GM23338 (cell line): ENCODE results near the gene LUC7L2. TPM values are rescaled to one million over a fixed set of nuclear protein-coding genes. Genes with fewer than 3 reads are reported as not detected.
A peak's percentile ranks its signal among the peaks of the same experiment; 100 is the strongest.
"Not testable (repeated sequence)": the region's sequence is repeated elsewhere in the genome, so short reads cannot be mapped to it uniquely, and the experiment has no call there.

Source experiments
- ATAC-seq: fragments of 200-7000 bp; cut with Tn5 transposase; 3 replicates; pipeline ENCODE4 v1.9.1; 2020
- DNase-seq: peaks from one replicate; pipeline ENCODE4 v3.0.0-alpha.2; 2015; ENCODE audit warnings: low spot score
- H2AFZ ChIP-seq: fragments of 200-600 bp; sonication (generic); 2 replicates; pipeline ENCODE4 v1.8.0; 2016; ENCODE audit warnings: antibody characterized with exemption, mild to moderate bottlenecking, moderate library complexity
- H3F3A ChIP-seq: fragments of 200-600 bp; sonication (generic); replicated peaks from 2 replicates; pipeline ENCODE4 v1.8.0; 2017; ENCODE audit warnings: antibody characterized with exemption, mixed run types, low read depth
- H3K27ac ChIP-seq: fragments of 200-600 bp; sonication (generic); 2 replicates; pipeline ENCODE4 v1.6.1; 2016; ENCODE audit warnings: low read depth
- H3K27me3 ChIP-seq: fragments of 200-600 bp; sonication (generic); 2 replicates; pipeline ENCODE4 v1.8.0; 2016; ENCODE audit warnings: mild to moderate bottlenecking, mixed run types, moderate library complexity; ENCODE audit not compliant: insufficient read depth
- H3K36me3 ChIP-seq: fragments of 200-600 bp; sonication (generic); 2 replicates; pipeline ENCODE4 v1.8.0; 2016; ENCODE audit warnings: mild to moderate bottlenecking; ENCODE audit not compliant: insufficient read depth
- H3K4me1 ChIP-seq: fragments of 200-600 bp; sonication (generic); 2 replicates; pipeline ENCODE4 v1.8.0; 2016; ENCODE audit warnings: mild to moderate bottlenecking, moderate library complexity; ENCODE audit not compliant: insufficient read depth
- H3K4me2 ChIP-seq: fragments of 200-600 bp; sonication (generic); 2 replicates; pipeline ENCODE4 v1.7.1; 2017; ENCODE audit warnings: mixed run types
- H3K4me3 ChIP-seq: fragments of 200-600 bp; sonication (generic); 2 replicates; pipeline ENCODE4 v1.6.1; 2016; ENCODE audit warnings: mixed run types
- H3K79me2 ChIP-seq: fragments of 200-600 bp; sonication (generic); replicated peaks from 2 replicates; pipeline ENCODE4 v1.8.0; 2017; ENCODE audit warnings: mild to moderate bottlenecking; ENCODE audit not compliant: insufficient read depth
- H3K9me2 ChIP-seq: fragments of 200-600 bp; sonication (generic); 2 replicates; pipeline ENCODE4 v1.8.0; 2017; ENCODE audit not compliant: insufficient read depth
- H4K20me1 ChIP-seq: fragments of 200-600 bp; sonication (generic); replicated peaks from 2 replicates; pipeline ENCODE4 v1.8.0; 2017; ENCODE audit warnings: mild to moderate bottlenecking; ENCODE audit not compliant: insufficient read depth
- H3K27ac Mint-ChIP-seq: 2 replicates; pipeline ENCODE4 v1.8.0; 2020; ENCODE audit warnings: inconsistent platforms, mild to moderate bottlenecking, moderate library complexity, mixed read lengths
- H3K27me3 Mint-ChIP-seq: 3 replicates; pipeline ENCODE4 v1.8.0; 2022; ENCODE audit warnings: low read depth, mild to moderate bottlenecking, moderate library complexity, mixed read lengths, inconsistent platforms; ENCODE audit not compliant: insufficient read depth, poor library complexity
- H3K36me3 Mint-ChIP-seq: 3 replicates; pipeline ENCODE4 v1.8.0; 2021; ENCODE audit warnings: low read depth, mild to moderate bottlenecking, inconsistent platforms, moderate library complexity, mixed read lengths
- H3K4me1 Mint-ChIP-seq: 3 replicates; pipeline ENCODE4 v1.8.0; 2020; ENCODE audit warnings: mild to moderate bottlenecking, inconsistent platforms, mixed read lengths
- H3K4me3 Mint-ChIP-seq: 3 replicates; pipeline ENCODE4 v1.8.0; 2021; ENCODE audit warnings: moderate library complexity, mild to moderate bottlenecking, inconsistent platforms, mixed read lengths
- H3K9me3 Mint-ChIP-seq: 3 replicates; pipeline ENCODE4 v1.8.0; 2020; ENCODE audit warnings: moderate library complexity, mild to moderate bottlenecking, inconsistent platforms, mixed read lengths
- polyA plus RNA-seq: library from polyadenylated mRNA; unstranded; fragments of >200 nt; fragmentation: Nextera tagmentation; extraction: Ambion mirVana; gene quantifications from 2 replicates; pipeline ENCODE4 v1.2.1, GENCODE V29; 2016
- total RNA-seq: library from RNA; depleted of rRNA; stranded (reverse); fragments of >200 nt; shearing (Covaris generic); gene quantifications from 2 replicates; pipeline ENCODE4 v1.2.3, GENCODE V29; 2014

The LUC7L2 gene
- total and polyA plus RNA-seq, 2 experiments from 2014 or later, result 40.3 to 57.3 TPM

- H3K27ac ChIP-seq, H2AFZ ChIP-seq, H3K27me3 ChIP-seq, H3K4me3 Mint-ChIP-seq, H3K27ac Mint-ChIP-seq, H3K9me2 ChIP-seq, H3K9me3 Mint-ChIP-seq, H3K27me3 Mint-ChIP-seq, H4K20me1 ChIP-seq, H3K36me3 Mint-ChIP-seq, H3K4me2 ChIP-seq, H3K4me3 ChIP-seq, ATAC-seq, H3K79me2 ChIP-seq, H3F3A ChIP-seq, DNase-seq, H3K36me3 ChIP-seq: not testable (repeated sequence)
- peaks cover 24% of the 10 kb centered on the region for H3K4me1 ChIP-seq
- peaks cover 26% of the 10 kb centered on the region for H3K4me1 Mint-ChIP-seq
Measured at GRCh38 chr7:139464511-139464910, 104.8 kb downstream of the LUC7L2 start.

- H3K4me3 Mint-ChIP-seq, H3K4me3 ChIP-seq, H3K27me3 Mint-ChIP-seq, H3K4me2 ChIP-seq, H3K27me3 ChIP-seq, H3K27ac Mint-ChIP-seq, DNase-seq, H3K36me3 ChIP-seq, ATAC-seq, H3K36me3 Mint-ChIP-seq, H3K9me2 ChIP-seq, H3F3A ChIP-seq, H3K9me3 Mint-ChIP-seq, H2AFZ ChIP-seq, H3K79me2 ChIP-seq, H4K20me1 ChIP-seq: not testable (repeated sequence)
- Histone ChIP-seq H3K27ac (peak overlapping the region; percentile 45; the same call in 1 of the 2 replicates), H3K4me1 (peaks cover 24% of the 10 kb centered on the region)
- peaks cover 26% of the 10 kb centered on the region for H3K4me1 Mint-ChIP-seq
Measured at GRCh38 chr7:139465072-139465471, 105.4 kb downstream of the LUC7L2 start.

- H3K4me1 ChIP-seq, result peaks cover 24% of the 10 kb centered on the region
- not testable (repeated sequence) for H3K4me3 ChIP-seq, H2AFZ ChIP-seq, H3F3A ChIP-seq, H3K27ac Mint-ChIP-seq, H4K20me1 ChIP-seq, H3K27me3 ChIP-seq, DNase-seq, H3K79me2 ChIP-seq, H3K27me3 Mint-ChIP-seq, H3K36me3 ChIP-seq, ATAC-seq, H3K27ac ChIP-seq, H3K4me2 ChIP-seq, H3K4me3 Mint-ChIP-seq, H3K9me3 Mint-ChIP-seq, H3K9me2 ChIP-seq
- Mint-ChIP-seq H3K4me1 (peaks cover 15% of the 10 kb centered on the region), H3K36me3 (peaks cover 16% of the 10 kb centered on the region)
Measured at GRCh38 chr7:139467729-139468128, 108.0 kb downstream of the LUC7L2 start.

GRCh38 chr7:139468281-139468680 lies 108.6 kb downstream of the LUC7L2 start:
- H3K36me3 ChIP-seq, H3K27ac ChIP-seq, DNase-seq, H3K4me3 ChIP-seq, H3K4me2 ChIP-seq, H3F3A ChIP-seq, ATAC-seq, H3K4me3 Mint-ChIP-seq, H3K27me3 ChIP-seq, H3K9me2 ChIP-seq, H3K27me3 Mint-ChIP-seq, H3K79me2 ChIP-seq, H3K9me3 Mint-ChIP-seq, H2AFZ ChIP-seq: not testable (repeated sequence)
- H4K20me1 ChIP-seq, result peaks cover 10% of the 10 kb centered on the region
- H3K4me1 ChIP-seq, result peaks cover 24% of the 10 kb centered on the region
- peaks cover 15% of the 10 kb centered on the region for H3K4me1 Mint-ChIP-seq
- peaks cover 18% of the 10 kb centered on the region for H3K36me3 Mint-ChIP-seq
- peak overlapping the region; percentile 71; the same call in 1 of the 2 replicates for H3K27ac Mint-ChIP-seq
